Cardiac muscle cell (in vitro differentiated cells and primary cell): Measurements from ENCODE around the gene IL31. TPM values are rescaled to one million over a fixed set of nuclear protein-coding genes. Genes with fewer than 3 reads are reported as not detected.

Experiments
- DNase-seq, 2 donors: peaks; one replicate each; pipeline versions ENCODE4 v3.0.0 to v3.0.0-alpha.2; 2010 to 2017; ENCODE audit warnings: low read depth in 1 of 2, low spot score in 1 of 2
- H3K27ac ChIP-seq: fragments of 200-600 bp; sonication (generic); 2 replicates; pipeline ENCODE4 v1.5.1; 2016
- H3K27me3 ChIP-seq: fragments of 200-600 bp; sonication (generic); 2 replicates; pipeline ENCODE4 v1.6.0; 2016; ENCODE audit warnings: control low read depth
- H3K36me3 ChIP-seq: fragments of 200-600 bp; sonication (generic); 2 replicates; pipeline ENCODE4 v1.5.1; 2016; ENCODE audit warnings: control low read depth
- H3K4me1 ChIP-seq: fragments of 200-600 bp; sonication (generic); 2 replicates; pipeline ENCODE4 v1.8.1; 2017; ENCODE audit warnings: low read depth, mild to moderate bottlenecking, mixed run types
- H3K4me3 ChIP-seq: fragments of 200-600 bp; sonication (generic); 2 replicates; pipeline ENCODE4 v1.5.1; 2016; ENCODE audit warnings: mild to moderate bottlenecking
- H3K9me3 ChIP-seq: fragments of 200-600 bp; sonication (generic); 2 replicates; pipeline ENCODE4 v1.5.1; 2017; ENCODE audit warnings: low read depth, mild to moderate bottlenecking, control low read depth
- CTCF ChIP-seq: IDR thresholded peaks from 2 replicates; pipeline ENCODE4 v1.5.1; 2012; ENCODE audit warnings: low read depth, mild to moderate bottlenecking, low read length
- polyA plus RNA-seq: library from polyadenylated mRNA; unstranded; fragments of >200 nt; fragmentation: Nextera tagmentation; extraction: Ambion mirVana; gene quantifications from 2 replicates; pipeline ENCODE4 v1.2.1, GENCODE V29; 2016
- total RNA-seq: library from RNA; depleted of rRNA; stranded (reverse); fragments of >200 nt; gene quantifications from 2 replicates; pipeline ENCODE4 v1.2.3, GENCODE V29; 2016

Gene IL31
- total and polyA plus RNA-seq, 2 experiments from 2014 or later: not detected

- no peak for TF ChIP-seq CTCF
- H3K27ac ChIP-seq: no peak overlapping the region
- no peaks in the 10 kb centered on the region for H3K27me3 ChIP-seq
- H3K4me3 ChIP-seq: no peak overlapping the region
- no peaks in the 10 kb centered on the region for H3K4me1 ChIP-seq
- no peak for DNase-seq
- H3K36me3 ChIP-seq: no peaks in the 10 kb centered on the region
- no peaks in the 10 kb centered on the region for H3K9me3 ChIP-seq
These were observed 5.5 kb downstream of the IL31 start for GRCh38 chr12:122168492-122168891.

- no peaks in the 10 kb centered on the region for H3K9me3 ChIP-seq
- H3K27ac ChIP-seq: no peak overlapping the region
- H3K4me1 ChIP-seq: no peaks in the 10 kb centered on the region
- TF ChIP-seq CTCF: no peak
- no peaks in the 10 kb centered on the region for H3K36me3 ChIP-seq
- H3K27me3 ChIP-seq: no peaks in the 10 kb centered on the region
- H3K4me3 ChIP-seq: no peak overlapping the region
- DNase-seq: no peak
These were observed 6.6 kb downstream of the IL31 start for GRCh38 chr12:122167356-122167925.

GRCh38 chr12:122166422-122167349 lies 7.3 kb downstream of the IL31 start:
- no peak for DNase-seq
- no peaks in the 10 kb centered on the region for H3K9me3 ChIP-seq
- no peaks in the 10 kb centered on the region for H3K27me3 ChIP-seq
- H3K4me1 ChIP-seq: no peaks in the 10 kb centered on the region
- no peak for TF ChIP-seq CTCF
- H3K4me3 ChIP-seq: no peak overlapping the region
- H3K36me3 ChIP-seq: no peaks in the 10 kb centered on the region
- no peak overlapping the region for H3K27ac ChIP-seq

GRCh38 chr12:122162976-122163375 lies 11.0 kb downstream of the IL31 start:
- H3K27me3 ChIP-seq: no peaks in the 10 kb centered on the region
- H3K9me3 ChIP-seq: no peaks in the 10 kb centered on the region
- H3K36me3 ChIP-seq: no peaks in the 10 kb centered on the region
- no peaks in the 10 kb centered on the region for H3K4me1 ChIP-seq
- TF ChIP-seq CTCF: no peak
- no peak overlapping the region for H3K27ac ChIP-seq
- no peak overlapping the region for H3K4me3 ChIP-seq
- DNase-seq: no peak

GRCh38 chr12:122161682-122162081 lies 12.3 kb downstream of the IL31 start:
- H3K4me1 ChIP-seq: no peaks in the 10 kb centered on the region
- no peak overlapping the region for H3K27ac ChIP-seq
- H3K27me3 ChIP-seq: no peaks in the 10 kb centered on the region
- H3K4me3 ChIP-seq: no peak overlapping the region
- no peaks in the 10 kb centered on the region for H3K9me3 ChIP-seq
- no peak for TF ChIP-seq CTCF
- no peak for DNase-seq
- no peaks in the 10 kb centered on the region for H3K36me3 ChIP-seq
